Body of pancreas (tissue), 4 donors: ENCODE data around the gene NUBPL. TPM values are rescaled to one million over a fixed set of nuclear protein-coding genes. Genes with fewer than 3 reads are reported as not detected.
"Not testable (repeated sequence)": the region's sequence is repeated elsewhere in the genome, so short reads cannot be mapped to it uniquely, and the experiment has no call there.

Experiments used
- ATAC-seq: fragments of 150-250 bp; one replicate; pipeline ENCODE4 v1.9.1; 2016
- DNase-seq, 4 donors: peaks; one replicate each; pipeline ENCODE4 v3.0.0-alpha.2; 2019
- H3K27ac ChIP-seq, 4 donors: fragments of 200-600 bp; sonication (generic); 1 replicate in 3 of 4; 2 replicates in 1 of 4; pipeline versions ENCODE4 v1.5.1 to v1.6.1; 2016 to 2019; ENCODE audit warnings: mild to moderate bottlenecking in 1 of 4, mixed read lengths in 1 of 4, moderate library complexity in 1 of 4
- H3K27me3 ChIP-seq, 2 donors: fragments of 200-600 bp; sonication (generic); one replicate each; pipeline ENCODE4 v1.6.0; 2016; ENCODE audit warnings: mild to moderate bottlenecking in 1 of 2
- H3K36me3 ChIP-seq, 2 donors: fragments of 200-600 bp; sonication (generic); replicated peaks in 1 of 2; 2 replicates each; pipeline ENCODE4 v1.5.1; 2016; ENCODE audit warnings: low read depth in 2 of 2; ENCODE audit not compliant: insufficient read depth in 1 of 2
- H3K4me1 ChIP-seq: fragments of 200-600 bp; sonication (generic); one replicate; pipeline ENCODE4 v1.6.0; 2016
- H3K4me3 ChIP-seq, 2 donors: fragments of 200-600 bp; sonication (generic); 1 replicate in 1 of 2; 2 replicates in 1 of 2; pipeline ENCODE4 v1.5.1; 2016 to 2019
- H3K9me3 ChIP-seq, 3 donors: fragments of 200-600 bp; sonication (generic); 1 replicate in 2 of 3; 2 replicates in 1 of 3; pipeline ENCODE4 v1.5.1; 2016
- POLR2A ChIP-seq, 3 donors: fragments of 450-650 bp; IDR thresholded peaks; one replicate each; pipeline ENCODE4 v1.6.1; 2016; ENCODE audit warnings: antibody characterized with exemption in 3 of 3, mild to moderate bottlenecking in 2 of 3
- WGBS, 2 donors: methylation state at CpG; one replicate each; pipeline ENCODE4 v1.1.5; 2017; 5-methylcytosine and 5-hydroxymethylcytosine counted together
- intact Hi-C: fragments of 100-400 bp; cut with DNase I; formaldehyde crosslinking; loops from one replicate; pipeline ENCODE4 v1.15.1; 2023
- total RNA-seq, 2 donors: library from RNA; depleted of rRNA; stranded (reverse); fragments of >200 nt; gene quantifications; one replicate each; pipeline ENCODE4 v1.1.0, GENCODE V29; 2016
- TF ChIP-seq, protein P1 (sequence below), 7 experiments: fragments of 450-650 bp in 4 of 7; fragments of 200-600 bp in 3 of 7; sonication (generic) in 3 of 7; IDR thresholded peaks; one replicate each; pipeline ENCODE4 v1.5.1; 2016 to 2019; ENCODE audit warnings: antibody characterized with exemption in 7 of 7

The NUBPL gene
- total RNA-seq, 2 donors from 2014 or later, result 4.7 to 18.5 TPM

DNA sequence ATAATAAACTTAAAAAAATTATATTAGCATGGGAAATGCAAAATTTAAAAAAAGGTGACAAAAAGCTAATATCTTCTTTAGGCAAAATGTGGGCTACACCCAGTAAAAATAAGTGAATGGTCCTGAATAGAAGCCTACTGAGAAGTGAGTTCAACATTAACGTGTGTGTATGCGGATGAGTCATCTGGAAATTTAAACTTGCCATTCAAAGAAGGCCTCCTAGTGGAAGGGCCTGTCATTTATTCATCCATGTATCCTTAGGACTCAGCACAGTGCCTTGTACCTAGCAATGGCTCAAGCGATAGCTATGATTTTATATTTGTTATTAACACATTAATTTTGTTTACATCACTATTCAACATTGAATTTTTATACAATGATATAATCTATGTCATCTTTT, 226.2 kb downstream of the NUBPL start:
- ATAC-seq (no peak), DNase-seq (no peak)
- Histone ChIP-seq H3K36me3 (no peaks in the 10 kb centered on the region), H3K27me3 (no peaks in the 10 kb centered on the region), H3K4me3 (no peak overlapping the region), H3K27ac (no peak overlapping the region), H3K4me1 (no peaks in the 10 kb centered on the region), H3K9me3 (no peaks in the 10 kb centered on the region)
- TF ChIP-seq, protein P1, sequence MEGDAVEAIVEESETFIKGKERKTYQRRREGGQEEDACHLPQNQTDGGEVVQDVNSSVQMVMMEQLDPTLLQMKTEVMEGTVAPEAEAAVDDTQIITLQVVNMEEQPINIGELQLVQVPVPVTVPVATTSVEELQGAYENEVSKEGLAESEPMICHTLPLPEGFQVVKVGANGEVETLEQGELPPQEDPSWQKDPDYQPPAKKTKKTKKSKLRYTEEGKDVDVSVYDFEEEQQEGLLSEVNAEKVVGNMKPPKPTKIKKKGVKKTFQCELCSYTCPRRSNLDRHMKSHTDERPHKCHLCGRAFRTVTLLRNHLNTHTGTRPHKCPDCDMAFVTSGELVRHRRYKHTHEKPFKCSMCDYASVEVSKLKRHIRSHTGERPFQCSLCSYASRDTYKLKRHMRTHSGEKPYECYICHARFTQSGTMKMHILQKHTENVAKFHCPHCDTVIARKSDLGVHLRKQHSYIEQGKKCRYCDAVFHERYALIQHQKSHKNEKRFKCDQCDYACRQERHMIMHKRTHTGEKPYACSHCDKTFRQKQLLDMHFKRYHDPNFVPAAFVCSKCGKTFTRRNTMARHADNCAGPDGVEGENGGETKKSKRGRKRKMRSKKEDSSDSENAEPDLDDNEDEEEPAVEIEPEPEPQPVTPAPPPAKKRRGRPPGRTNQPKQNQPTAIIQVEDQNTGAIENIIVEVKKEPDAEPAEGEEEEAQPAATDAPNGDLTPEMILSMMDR (IDR thresholded peaks at IDR 0.05), result no peak
- intact Hi-C loops, result no loop called here
- WGBS, 2 donors, result 86 to 93% methylated on average over 3 of the region's 3 CpGs

DNA sequence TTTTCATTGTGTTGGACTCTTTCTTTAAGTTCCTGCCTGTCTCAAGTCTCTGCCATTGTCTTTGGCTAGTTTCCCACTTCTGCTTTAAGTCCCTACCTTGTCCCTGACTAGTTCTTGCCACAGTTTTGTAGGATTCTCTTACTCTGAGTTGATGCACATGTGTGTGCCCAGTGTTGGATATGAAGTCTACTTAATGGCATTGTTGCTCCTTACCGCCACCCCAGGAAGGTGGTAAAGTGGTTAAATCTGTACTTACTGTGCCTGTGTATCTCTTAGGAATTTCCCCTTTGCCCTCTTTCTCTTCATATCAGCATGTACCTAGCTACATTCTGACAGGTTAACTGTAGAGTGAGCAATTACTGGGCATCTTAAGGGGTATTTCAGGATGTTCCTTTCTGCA, 227.1 kb downstream of the NUBPL start:
- intact Hi-C loops, result no loop called here
- Histone ChIP-seq H3K36me3 (no peaks in the 10 kb centered on the region), H3K27ac (no peak overlapping the region), H3K9me3 (no peaks in the 10 kb centered on the region), H3K4me3 (no peak overlapping the region), H3K4me1 (no peaks in the 10 kb centered on the region), H3K27me3 (no peaks in the 10 kb centered on the region)
- TF ChIP-seq, protein P1 (IDR thresholded peaks at IDR 0.05), result no peak
- TF ChIP-seq POLR2A (IDR thresholded peaks at IDR 0.05), result no peak
- ATAC-seq (no peak), DNase-seq (no peak)
- WGBS, 2 donors, result 88 to 95% methylated on average over 1 of the region's 1 CpG

GRCh38 chr14:31792726-31793125, 231.5 kb downstream of the NUBPL start:
- H3K36me3 ChIP-seq, result no peaks in the 10 kb centered on the region
- TF ChIP-seq, protein P1 (IDR thresholded peaks at IDR 0.05), result no peak
- no peak for TF ChIP-seq POLR2A (IDR thresholded peaks at IDR 0.05)
- no peaks in the 10 kb centered on the region for H3K4me1 ChIP-seq
- no peak overlapping the region for H3K27ac ChIP-seq
- no peaks in the 10 kb centered on the region for H3K9me3 ChIP-seq
- intact Hi-C loops, result no loop called here
- ATAC-seq, result no peak
- no peak overlapping the region for H3K4me3 ChIP-seq
- H3K27me3 ChIP-seq, result no peaks in the 10 kb centered on the region
- no peak for DNase-seq

GRCh38 chr14:31797946-31798345, 236.7 kb downstream of the NUBPL start:
- H3K4me3 ChIP-seq, H3K4me1 ChIP-seq, DNase-seq, H3K27me3 ChIP-seq, ATAC-seq, H3K27ac ChIP-seq, H3K9me3 ChIP-seq, H3K36me3 ChIP-seq, intact Hi-C loops: not testable (repeated sequence)
- 90 to 93% methylated on average over 3 of the region's 3 CpGs for WGBS, 2 donors

DNA sequence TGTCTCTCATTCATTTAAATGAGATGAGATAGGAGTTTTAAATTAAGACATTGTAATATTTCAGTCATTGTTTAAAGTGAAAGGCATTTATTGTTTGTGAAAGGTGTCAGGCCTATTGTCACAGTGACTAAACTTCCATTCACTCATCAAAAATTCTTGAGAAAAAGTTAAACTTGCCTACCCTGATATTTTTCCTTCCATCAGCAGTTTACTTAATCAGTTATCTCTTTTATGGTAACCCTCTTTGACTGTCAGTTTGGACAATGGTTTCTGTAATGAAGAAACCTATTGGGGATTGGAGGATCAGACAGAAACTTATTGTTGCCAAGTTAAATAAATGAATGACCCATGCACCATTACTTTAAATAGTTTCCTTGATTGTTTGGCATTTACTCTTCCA, 241.6 kb downstream of the NUBPL start:
- Histone ChIP-seq H3K9me3 (no peaks in the 10 kb centered on the region), H3K4me3 (no peak overlapping the region), H3K4me1 (no peaks in the 10 kb centered on the region), H3K27me3 (no peaks in the 10 kb centered on the region), H3K36me3 (no peaks in the 10 kb centered on the region), H3K27ac (no peak overlapping the region)
- DNase-seq (no peak), ATAC-seq (no peak)
- TF ChIP-seq, protein P1 (IDR thresholded peaks at IDR 0.05), result no peak
- TF ChIP-seq POLR2A (IDR thresholded peaks at IDR 0.05), result no peak
- intact Hi-C loops, result no loop called here
